Nephron (organoid): ENCODE data around the gene CLCNKA.
"Not testable (repeated sequence)": the region's sequence is repeated elsewhere in the genome, so short reads cannot be mapped to it uniquely, and the experiment has no call there.

Source experiments
- H3K27ac Mint-ChIP-seq, 3 experiments: 2 replicates each; pipeline ENCODE4 v1.8.0; 2020; ENCODE audit warnings: mixed read lengths in 3 of 3, mild to moderate bottlenecking in 2 of 3, moderate library complexity in 1 of 3
- H3K27me3 Mint-ChIP-seq: 2 replicates; pipeline ENCODE4 v1.8.0; 2021; ENCODE audit warnings: low read depth, mild to moderate bottlenecking, moderate library complexity, mixed read lengths
- H3K36me3 Mint-ChIP-seq: 2 replicates; pipeline ENCODE4 v1.8.0; 2020; ENCODE audit warnings: low read depth, mixed read lengths
- H3K4me1 Mint-ChIP-seq: 2 replicates; pipeline ENCODE4 v1.8.0; 2020; ENCODE audit warnings: mixed read lengths
- H3K4me3 Mint-ChIP-seq, 3 experiments: 2 replicates each; pipeline ENCODE4 v1.8.0; 2020; ENCODE audit warnings: mild to moderate bottlenecking in 3 of 3, mixed read lengths in 3 of 3, moderate library complexity in 2 of 3
- H3K9me3 Mint-ChIP-seq: 2 replicates; pipeline ENCODE4 v1.8.0; 2020; ENCODE audit warnings: mixed read lengths
- TF ChIP-seq, protein P1 (sequence below), 3 experiments: fragments of 200-600 bp; sonication (generic); IDR thresholded peaks; one replicate each; pipeline ENCODE4 v1.5.0; 2021; ENCODE audit warnings: antibody characterized with exemption in 3 of 3; ENCODE audit not compliant: unreplicated experiment in 3 of 3

CLCNKA gene

DNA sequence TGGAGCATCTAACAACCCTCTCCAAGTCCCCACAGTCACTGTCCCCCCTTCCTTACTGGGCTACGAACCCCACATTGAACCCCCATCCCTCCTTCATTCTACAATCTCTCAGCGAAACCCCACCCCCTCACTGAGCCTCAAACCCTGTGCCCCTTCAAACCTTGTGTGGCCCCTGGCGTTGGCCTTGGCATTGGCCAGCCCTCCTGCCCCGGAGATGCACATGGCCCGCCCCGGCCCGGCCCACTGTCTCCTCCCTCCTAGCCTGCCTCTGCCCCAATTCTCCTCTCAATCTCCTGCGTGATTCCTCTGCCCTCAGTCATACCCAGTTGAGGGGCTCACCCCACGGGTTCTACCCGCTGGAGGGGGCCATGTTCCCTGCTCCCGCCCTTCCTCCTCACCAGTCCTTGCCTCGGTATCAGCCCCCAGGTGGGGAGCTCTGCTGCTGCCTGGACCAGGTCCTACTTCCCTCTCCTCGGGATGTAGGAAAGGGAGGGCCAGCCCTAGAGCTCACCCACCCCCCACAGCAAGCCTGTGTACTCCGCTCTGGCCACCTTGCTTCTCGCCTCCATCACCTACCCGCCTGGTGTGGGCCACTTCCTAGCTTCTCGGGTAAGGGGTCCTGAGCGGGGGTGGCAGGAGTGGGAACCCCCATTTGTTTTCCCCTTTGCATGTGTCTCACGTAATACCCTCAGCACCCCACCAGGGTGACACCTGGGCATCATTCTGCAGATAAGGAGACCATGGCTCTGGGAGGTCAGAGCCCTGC, 6.6 kb downstream of the CLCNKA start:
- Mint-ChIP-seq H3K27me3 (peaks cover 43% of the 10 kb centered on the region), H3K4me1 (peaks cover 4% of the 10 kb centered on the region), H3K9me3 (no peaks in the 10 kb centered on the region), H3K36me3 (no peaks in the 10 kb centered on the region), H3K27ac (no peak overlapping the region), H3K4me3 (peak overlapping the region in 1 of 3 experiments; percentile 46)
- TF ChIP-seq, protein P1, sequence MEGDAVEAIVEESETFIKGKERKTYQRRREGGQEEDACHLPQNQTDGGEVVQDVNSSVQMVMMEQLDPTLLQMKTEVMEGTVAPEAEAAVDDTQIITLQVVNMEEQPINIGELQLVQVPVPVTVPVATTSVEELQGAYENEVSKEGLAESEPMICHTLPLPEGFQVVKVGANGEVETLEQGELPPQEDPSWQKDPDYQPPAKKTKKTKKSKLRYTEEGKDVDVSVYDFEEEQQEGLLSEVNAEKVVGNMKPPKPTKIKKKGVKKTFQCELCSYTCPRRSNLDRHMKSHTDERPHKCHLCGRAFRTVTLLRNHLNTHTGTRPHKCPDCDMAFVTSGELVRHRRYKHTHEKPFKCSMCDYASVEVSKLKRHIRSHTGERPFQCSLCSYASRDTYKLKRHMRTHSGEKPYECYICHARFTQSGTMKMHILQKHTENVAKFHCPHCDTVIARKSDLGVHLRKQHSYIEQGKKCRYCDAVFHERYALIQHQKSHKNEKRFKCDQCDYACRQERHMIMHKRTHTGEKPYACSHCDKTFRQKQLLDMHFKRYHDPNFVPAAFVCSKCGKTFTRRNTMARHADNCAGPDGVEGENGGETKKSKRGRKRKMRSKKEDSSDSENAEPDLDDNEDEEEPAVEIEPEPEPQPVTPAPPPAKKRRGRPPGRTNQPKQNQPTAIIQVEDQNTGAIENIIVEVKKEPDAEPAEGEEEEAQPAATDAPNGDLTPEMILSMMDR (IDR thresholded peaks at IDR 0.05; ENCODE audit: unreplicated experiment in 3 of 3), result no peak

DNA sequence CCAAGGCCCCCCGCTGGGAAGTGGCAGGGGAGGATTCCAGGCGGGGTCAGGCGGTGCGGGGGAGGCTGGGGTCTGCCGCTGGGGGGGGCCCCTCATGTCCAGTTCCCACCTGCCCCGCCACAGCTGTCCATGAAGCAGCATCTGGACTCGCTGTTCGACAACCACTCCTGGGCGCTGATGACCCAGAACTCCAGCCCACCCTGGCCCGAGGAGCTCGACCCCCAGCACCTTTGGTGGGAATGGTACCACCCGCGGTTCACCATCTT, 7.1 kb downstream of the CLCNKA start:
- not testable (repeated sequence) for H3K36me3 Mint-ChIP-seq, H3K4me1 Mint-ChIP-seq, H3K27ac Mint-ChIP-seq, H3K9me3 Mint-ChIP-seq, H3K4me3 Mint-ChIP-seq
- H3K27me3 Mint-ChIP-seq, result peaks cover 40% of the 10 kb centered on the region

DNA sequence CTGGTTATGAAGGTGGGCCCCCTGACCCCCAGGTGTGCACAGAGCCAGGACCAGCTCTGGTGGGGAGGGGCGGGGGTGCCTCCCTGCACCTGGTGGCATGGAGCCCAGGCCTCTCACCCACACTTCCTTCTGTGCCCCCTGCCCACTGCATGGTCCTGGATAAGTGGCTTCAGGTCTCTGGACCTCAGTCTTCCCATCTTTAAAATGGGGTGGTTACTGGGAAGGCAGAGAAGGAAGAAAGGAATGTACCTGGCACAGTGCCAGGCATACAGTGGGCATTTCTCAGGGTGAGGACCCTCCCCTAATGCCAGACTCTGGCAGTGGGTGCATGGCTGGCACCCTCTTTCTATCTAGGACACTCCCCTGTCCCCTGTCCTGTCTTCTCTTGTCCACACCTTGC, 7.5 kb downstream of the CLCNKA start:
- H3K4me1 Mint-ChIP-seq, result peaks cover 4% of the 10 kb centered on the region
- H3K4me3 Mint-ChIP-seq, result peak overlapping the region in 1 of 3 experiments; percentile 34

DNA sequence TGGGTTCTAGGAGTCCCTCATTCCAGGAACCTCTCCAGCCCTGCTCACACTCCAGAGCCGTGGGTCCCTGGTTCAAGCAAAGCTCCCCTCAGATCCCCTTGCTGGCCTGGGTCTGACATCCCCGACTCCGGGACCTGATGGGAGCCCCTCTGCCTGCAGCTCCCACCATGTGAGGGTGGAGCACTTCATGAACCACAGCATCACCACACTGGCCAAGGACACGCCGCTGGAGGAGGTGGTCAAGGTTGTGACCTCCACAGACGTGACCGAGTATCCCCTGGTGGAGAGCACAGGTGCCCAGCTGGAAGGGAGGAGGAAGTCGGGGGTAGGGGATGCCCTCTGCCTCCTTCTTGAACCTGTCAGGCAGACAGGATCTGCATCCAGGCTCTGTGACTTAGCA, 9.7 kb downstream of the CLCNKA start:
- Mint-ChIP-seq H3K4me1 (peaks cover 4% of the 10 kb centered on the region), H3K27ac (no peak overlapping the region), H3K36me3 (no peaks in the 10 kb centered on the region), H3K9me3 (no peaks in the 10 kb centered on the region), H3K4me3 (no peak overlapping the region), H3K27me3 (peaks cover 26% of the 10 kb centered on the region)
- TF ChIP-seq, protein P1 (IDR thresholded peaks at IDR 0.05; ENCODE audit: unreplicated experiment in 3 of 3), result no peak

More for the DNA sequence above, 7.5 kb downstream of the CLCNKA start:
- no peaks in the 10 kb centered on the region for H3K36me3 Mint-ChIP-seq
- no peaks in the 10 kb centered on the region for H3K9me3 Mint-ChIP-seq
- peaks cover 37% of the 10 kb centered on the region for H3K27me3 Mint-ChIP-seq
- TF ChIP-seq, protein P1 (IDR thresholded peaks at IDR 0.05; ENCODE audit: unreplicated experiment in 3 of 3), result no peak
- H3K27ac Mint-ChIP-seq, result no peak overlapping the region

DNA sequence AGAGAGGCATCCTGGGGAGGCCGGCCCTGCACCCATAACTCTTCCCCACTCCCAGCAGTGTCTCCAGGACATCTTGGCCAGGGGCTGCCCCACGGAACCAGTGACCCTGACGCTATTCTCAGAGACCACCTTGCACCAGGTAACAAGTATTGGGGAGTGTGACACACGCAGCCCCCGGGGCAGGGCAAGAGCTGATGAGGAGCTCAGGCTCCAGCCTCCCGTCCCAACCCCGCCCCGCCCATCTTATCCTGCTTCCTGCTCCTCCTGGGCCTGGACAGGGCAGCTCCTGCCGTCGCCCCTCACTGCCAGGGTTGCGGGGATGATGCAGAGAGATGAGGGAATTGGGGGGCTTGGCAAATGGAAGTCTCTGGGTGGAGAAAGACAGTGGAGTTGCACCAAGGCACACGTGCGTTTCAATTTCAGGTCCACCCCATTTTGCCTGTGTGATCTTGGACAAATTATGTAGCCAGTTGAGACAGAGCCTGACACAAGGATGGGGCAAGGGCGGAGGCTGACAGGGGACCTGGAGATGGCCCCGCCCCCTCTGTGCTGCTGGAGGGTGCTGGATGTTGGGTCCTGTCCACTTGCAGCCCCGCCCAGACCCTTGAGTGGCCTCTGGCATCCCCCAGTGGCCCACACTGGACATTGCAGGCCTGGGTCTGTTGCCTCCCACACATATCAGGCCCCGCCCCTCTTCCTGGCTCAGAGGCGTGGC, 10.7 kb downstream of the CLCNKA start:
- H3K27me3 Mint-ChIP-seq, result peaks cover 35% of the 10 kb centered on the region
- H3K27ac Mint-ChIP-seq, result peak overlapping the region in 1 of 3 experiments; percentile 41
- TF ChIP-seq, protein P1 (IDR thresholded peaks at IDR 0.05; ENCODE audit: unreplicated experiment in 3 of 3), result peak; percentile 95 to 98 (median 96)
- no peaks in the 10 kb centered on the region for H3K9me3 Mint-ChIP-seq
- peaks cover 4% of the 10 kb centered on the region for H3K4me1 Mint-ChIP-seq
- no peaks in the 10 kb centered on the region for H3K36me3 Mint-ChIP-seq
- H3K4me3 Mint-ChIP-seq, result no peak overlapping the region

DNA sequence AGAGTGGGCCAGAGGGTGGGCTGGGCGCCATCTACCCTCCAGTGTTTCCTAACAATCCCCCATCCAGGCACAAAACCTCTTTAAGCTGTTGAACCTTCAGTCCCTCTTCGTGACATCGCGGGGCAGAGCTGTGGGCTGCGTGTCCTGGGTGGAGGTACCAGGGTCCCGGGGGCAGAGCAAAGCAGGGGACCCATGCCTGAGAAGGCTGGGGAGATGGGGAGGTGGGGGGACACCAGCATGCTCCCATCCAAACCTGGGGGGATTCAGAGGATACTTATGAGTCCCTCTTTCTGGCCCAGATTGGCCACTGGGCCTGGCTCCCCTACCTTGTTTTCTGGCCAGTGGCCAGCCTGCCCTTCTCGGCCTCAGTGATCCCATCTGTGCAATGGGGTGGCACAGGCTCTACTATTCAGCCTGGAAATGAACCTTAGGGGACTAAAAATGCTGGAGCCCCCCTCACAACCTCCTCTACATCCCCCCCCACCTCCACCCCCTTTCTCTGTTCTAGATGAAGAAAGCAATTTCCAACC, 11.3 kb downstream of the CLCNKA start:
- not testable (repeated sequence) for H3K9me3 Mint-ChIP-seq, H3K4me1 Mint-ChIP-seq, H3K4me3 Mint-ChIP-seq, H3K36me3 Mint-ChIP-seq
- Mint-ChIP-seq H3K27ac (peak overlapping the region in 1 of 3 experiments; percentile 41), H3K27me3 (peaks cover 36% of the 10 kb centered on the region)

DNA sequence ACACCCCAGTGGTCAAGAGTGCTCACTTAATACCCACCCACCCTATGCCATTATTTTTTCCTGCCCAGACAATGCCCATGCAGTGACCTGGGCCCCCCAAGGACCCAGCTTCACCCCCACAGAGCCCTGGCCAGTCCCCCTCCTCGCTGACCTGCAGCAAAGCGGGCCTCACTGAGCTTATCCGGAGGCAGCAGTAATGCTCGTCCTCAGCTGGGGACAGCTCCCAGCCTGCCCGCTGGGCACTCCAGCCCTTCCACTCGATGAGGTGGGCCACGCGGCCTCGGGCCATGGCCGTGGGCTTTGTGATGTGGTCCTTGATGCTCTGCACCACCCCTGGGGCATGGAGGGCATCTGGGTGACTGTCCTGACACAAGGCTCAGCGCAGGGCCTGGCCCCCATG, 14.6 kb downstream of the CLCNKA start:
- not testable (repeated sequence) for H3K27ac Mint-ChIP-seq

More for the DNA sequence above, 14.6 kb downstream of the CLCNKA start:
- not testable (repeated sequence) for H3K4me1 Mint-ChIP-seq, H3K4me3 Mint-ChIP-seq, H3K36me3 Mint-ChIP-seq, H3K9me3 Mint-ChIP-seq
- peaks cover 29% of the 10 kb centered on the region for H3K27me3 Mint-ChIP-seq
